ENCODE data around the gene CYB5B. TPM values are rescaled to one million over a fixed set of nuclear protein-coding genes. Genes with fewer than 3 reads are reported as not detected.

The CYB5B gene
- polyA plus RNA-seq, 1 donor (not counting 4 experiments of a cell fraction or from before 2014, with no cell fraction given) = 287 TPM

- Histone ChIP-seq H3K4me1 (ENCODE audit: control insufficient read depth, extremely low read depth, insufficient read depth, low read length) (no peaks in the 10 kb centered on the region), H3K9me3 (ENCODE audit: control insufficient read depth, low read depth, low read length) (no peaks in the 10 kb centered on the region), H3K4me3 (ENCODE audit: control insufficient read depth in 2 of 3, extremely low read depth in 1 of 3, insufficient read depth in 2 of 3, low read depth in 1 of 3, low read length in 3 of 3) (no peak overlapping the region), H3K79me2 (ENCODE audit: control insufficient read depth, insufficient read depth, low read length) (no peaks in the 10 kb centered on the region), H3K36me3 (ENCODE audit: control insufficient read depth in 2 of 2, extremely low read depth in 1 of 2, insufficient read depth in 2 of 2, low read length in 2 of 2) (no peaks in the 10 kb centered on the region), H3K27ac (ENCODE audit: control insufficient read depth, insufficient read depth, low read length) (no peak overlapping the region), H2AFZ (ENCODE audit: control insufficient read depth, low read length) (no peak overlapping the region), H4K20me1 (ENCODE audit: control insufficient read depth, extremely low read depth, insufficient read depth, low read length) (no peaks in the 10 kb centered on the region), H3K4me2 (ENCODE audit: control insufficient read depth, extremely low read depth, insufficient read depth, low read depth, low read length) (no peak overlapping the region), H3K27me3 (ENCODE audit: control insufficient read depth, extremely low read depth, insufficient read depth, low read length) (no peaks in the 10 kb centered on the region), H3K9me1 (ENCODE audit: control insufficient read depth, extremely low read depth, insufficient read depth, low read length) (no peaks in the 10 kb centered on the region), H3K9ac (ENCODE audit: control insufficient read depth, extremely low read depth, insufficient read depth, low read length) (no peak overlapping the region)
- no peak for FAIRE-seq
- no peak for DNase-seq (ENCODE audit: low read depth, low spot score)
- dilution Hi-C loops (cut with MboI; ENCODE audit: extremely low pct_ligation_motif_present, low sequenced_read_pairs) = no loop called here
- TF ChIP-seq EZH2 (IDR thresholded peaks at IDR 0.05; ENCODE audit: low read length) = no peak
- no peak for TF ChIP-seq CTCF (optimal IDR thresholded peaks at IDR 0.05 in 1 of 3, IDR thresholded peaks at IDR 0.05 in 1 of 3, conservative IDR thresholded peaks at IDR 0.05 in 1 of 3; ENCODE audit: extremely low read depth in 1 of 3, insufficient read depth in 2 of 3, low read length in 3 of 3)
These were observed 76.1 kb downstream of the CYB5B start for GRCh38 chr16:69500496-69500895.

- Histone ChIP-seq H3K4me2 (ENCODE audit: control insufficient read depth, extremely low read depth, insufficient read depth, low read depth, low read length) (no peak overlapping the region), H3K36me3 (ENCODE audit: control insufficient read depth in 2 of 2, extremely low read depth in 1 of 2, insufficient read depth in 2 of 2, low read length in 2 of 2) (no peaks in the 10 kb centered on the region), H3K27ac (ENCODE audit: control insufficient read depth, insufficient read depth, low read length) (no peak overlapping the region), H3K9me1 (ENCODE audit: control insufficient read depth, extremely low read depth, insufficient read depth, low read length) (no peaks in the 10 kb centered on the region), H3K9me3 (ENCODE audit: control insufficient read depth, low read depth, low read length) (no peaks in the 10 kb centered on the region), H3K4me3 (ENCODE audit: control insufficient read depth in 2 of 3, extremely low read depth in 1 of 3, insufficient read depth in 2 of 3, low read depth in 1 of 3, low read length in 3 of 3) (no peak overlapping the region), H3K79me2 (ENCODE audit: control insufficient read depth, insufficient read depth, low read length) (no peaks in the 10 kb centered on the region), H2AFZ (ENCODE audit: control insufficient read depth, low read length) (no peak overlapping the region), H3K9ac (ENCODE audit: control insufficient read depth, extremely low read depth, insufficient read depth, low read length) (no peak overlapping the region), H3K27me3 (ENCODE audit: control insufficient read depth, extremely low read depth, insufficient read depth, low read length) (no peaks in the 10 kb centered on the region), H3K4me1 (ENCODE audit: control insufficient read depth, extremely low read depth, insufficient read depth, low read length) (no peaks in the 10 kb centered on the region), H4K20me1 (ENCODE audit: control insufficient read depth, extremely low read depth, insufficient read depth, low read length) (no peaks in the 10 kb centered on the region)
- TF ChIP-seq EZH2 (IDR thresholded peaks at IDR 0.05; ENCODE audit: low read length) (no peak), CTCF (optimal IDR thresholded peaks at IDR 0.05 in 1 of 3, IDR thresholded peaks at IDR 0.05 in 1 of 3, conservative IDR thresholded peaks at IDR 0.05 in 1 of 3; ENCODE audit: extremely low read depth in 1 of 3, insufficient read depth in 2 of 3, low read length in 3 of 3) (no peak)
- DNase-seq (ENCODE audit: low read depth, low spot score) (no peak), FAIRE-seq (no peak)
- dilution Hi-C loops (cut with MboI; ENCODE audit: extremely low pct_ligation_motif_present, low sequenced_read_pairs) = no loop called here
These were observed 77.7 kb downstream of the CYB5B start for GRCh38 chr16:69501956-69502745.
